HCT116 (cell line): ENCODE data around the gene SLC66A2. TPM values are rescaled to one million over a fixed set of nuclear protein-coding genes. Genes with fewer than 3 reads are reported as not detected.

Experiments used
- ATAC-seq: fragments of 200-7000 bp; cut with Tn5 transposase; 2 replicates; pipeline ENCODE4 v1.9.1; 2020; ENCODE audit warnings: mild to moderate bottlenecking, moderate library complexity
- BruUV-seq: library from RNA; stranded (reverse); fragments of 400-500 nt; replicated peaks from 2 replicates; lab custom pipeline; 2021; lab: Mats Ljungman, UMichigan
- CTCF ChIA-PET: fragments of 300-600 bp; sonication (Branson Sonifier 250); formaldehyde crosslinking; loops from one replicate; lab custom pipeline; 2021; ENCODE audit warnings: antibody characterized with exemption; lab: Charles Lee
- POLR2A ChIA-PET: fragments of 300-600, 350-600 bp; sonication (Branson Sonifier 250); formaldehyde crosslinking; loops from one replicate; lab custom pipeline; 2021; ENCODE audit warnings: antibody characterized with exemption; lab: Charles Lee
- RAD21 ChIA-PET, 2 experiments: fragments of 300-600 bp; sonication (Branson Sonifier 250); formaldehyde crosslinking; loops; one replicate each; lab custom pipeline; 2023; ENCODE audit warnings: low total read pairs in 2 of 2; ENCODE audit not compliant: uncharacterized antibody in 2 of 2, unreplicated experiment in 2 of 2, low non-redundant PET in 1 of 2; lab: Charles Lee
- DNase-seq: peaks from one replicate; pipeline ENCODE4 v3.0.0-alpha.2; 2010; ENCODE audit warnings: low read depth, low spot score
- H2AFZ ChIP-seq: fragments of 200-600 bp; shearing (Covaris generic), sonication (generic); 2 replicates; pipeline ENCODE4 v1.6.1; 2017; ENCODE audit warnings: low read depth, mixed run types, mixed read lengths, antibody characterized with exemption, low read length; ENCODE audit not compliant: poor library complexity, severe bottlenecking
- H3K27ac ChIP-seq: 2 replicates; pipeline ENCODE4 v1.5.1; 2012; ENCODE audit warnings: low read depth, low read length
- H3K27me3 ChIP-seq: fragments of 200-600 bp; sonication (generic); 2 replicates; pipeline ENCODE4 v1.6.1; 2016; ENCODE audit warnings: mixed run types, low read length, mixed read lengths; ENCODE audit not compliant: insufficient read depth
- H3K36me3 ChIP-seq, 2 experiments: fragments of 200-500 bp in 1 of 2; fragments of 200-600 bp in 1 of 2; sonication (Bioruptor generic) in 1 of 2; sonication (generic) in 1 of 2; 2 replicates each; pipeline versions ENCODE4 v1.5.1 to v1.6.1; 2014 to 2016; ENCODE audit warnings: low read length in 2 of 2, inconsistent platforms in 1 of 2, mixed read lengths in 1 of 2, mixed run types in 1 of 2; ENCODE audit not compliant: insufficient read depth in 2 of 2, control insufficient read depth in 1 of 2
- H3K4me1 ChIP-seq, 2 experiments: fragments of 200-600 bp in 1 of 2; sonication (generic) in 1 of 2; 2 replicates each; pipeline versions ENCODE4 v1.5.1 to v1.6.1; 2012 to 2017; ENCODE audit warnings: low read length in 2 of 2, inconsistent platforms in 1 of 2, mild to moderate bottlenecking in 1 of 2, mixed read lengths in 1 of 2, mixed run types in 1 of 2, moderate library complexity in 1 of 2; ENCODE audit not compliant: insufficient read depth in 2 of 2, control insufficient read depth in 1 of 2
- H3K4me2 ChIP-seq: fragments of 200-600 bp; sonication (generic); 2 replicates; pipeline ENCODE4 v1.6.1; 2017; ENCODE audit warnings: mixed run types, low read length, mixed read lengths
- H3K4me3 ChIP-seq, 2 experiments: fragments of 200-600 bp in 1 of 2; sonication (generic) in 1 of 2; replicated peaks in 1 of 2; 2 replicates each; pipeline ENCODE4 v1.5.1; 2011 to 2016; ENCODE audit warnings: low read length in 2 of 2, control low read depth in 1 of 2, low read depth in 1 of 2, mild to moderate bottlenecking in 1 of 2, mixed read lengths in 1 of 2, mixed run types in 1 of 2
- H3K79me2 ChIP-seq: fragments of 200-600 bp; sonication (generic); 2 replicates; pipeline ENCODE4 v1.6.1; 2017; ENCODE audit warnings: mild to moderate bottlenecking, mixed run types, low read length, moderate library complexity, mixed read lengths; ENCODE audit not compliant: insufficient read depth
- H3K9ac ChIP-seq: fragments of 200-600 bp; sonication (generic); 2 replicates; pipeline ENCODE4 v1.6.1; 2016; ENCODE audit warnings: low read length, mixed read lengths
- H3K9me2 ChIP-seq: fragments of 200-600 bp; sonication (generic), shearing (Covaris generic); 2 replicates; pipeline ENCODE4 v1.6.1; 2017; ENCODE audit warnings: mixed run types, mild to moderate bottlenecking, moderate library complexity; ENCODE audit not compliant: insufficient read depth
- H3K9me3 ChIP-seq, 2 experiments: fragments of 200-500 bp in 1 of 2; fragments of 200-600 bp in 1 of 2; sonication (Bioruptor generic) in 1 of 2; sonication (generic) in 1 of 2; 2 replicates each; pipeline ENCODE4 v1.6.1; 2014 to 2017; ENCODE audit warnings: low read length in 2 of 2, mixed read lengths in 2 of 2, inconsistent platforms in 1 of 2, low read depth in 1 of 2, mild to moderate bottlenecking in 1 of 2, mixed run types in 1 of 2, moderate library complexity in 1 of 2; ENCODE audit not compliant: control insufficient read depth in 1 of 2, insufficient read depth in 1 of 2
- H4K20me1 ChIP-seq: fragments of 200-600 bp; sonication (generic), shearing (Covaris generic); 2 replicates; pipeline ENCODE4 v1.6.1; 2017; ENCODE audit warnings: mixed run types, mild to moderate bottlenecking, moderate library complexity; ENCODE audit not compliant: insufficient read depth
- CTCF ChIP-seq, 3 experiments: fragments of 200-600 bp in 1 of 3; sonication (generic) in 1 of 3; IDR thresholded peaks in 2 of 3; conservative IDR thresholded peaks in 1 of 3; 2 replicates each; pipeline ENCODE4 v1.5.1; 2012 to 2017; ENCODE audit warnings: low read depth in 2 of 3, low read length in 2 of 3, antibody characterized with exemption in 1 of 3, borderline replicate concordance in 1 of 3, control low read depth in 1 of 3, mild to moderate bottlenecking in 1 of 3, mixed read lengths in 1 of 3, mixed run types in 1 of 3, moderate library complexity in 1 of 3; ENCODE audit not compliant: insufficient read depth in 1 of 3
- ELF1 ChIP-seq: IDR thresholded peaks from 2 replicates; pipeline ENCODE4 v1.6.1; 2012; ENCODE audit warnings: low read depth, borderline replicate concordance
- FOSL1 ChIP-seq: IDR thresholded peaks from 2 replicates; pipeline ENCODE4 v1.6.1; 2012; ENCODE audit warnings: low read depth
- POLR2A ChIP-seq: IDR thresholded peaks from 2 replicates; pipeline ENCODE4 v1.7.0; 2011; ENCODE audit warnings: borderline replicate concordance; ENCODE audit not compliant: insufficient read depth, insufficient read length; ENCODE audit errors: extremely low read depth
- POLR2AphosphoS5 ChIP-seq: IDR thresholded peaks from 2 replicates; pipeline ENCODE4 v1.6.1; 2011; ENCODE audit warnings: mild to moderate bottlenecking, low read depth, low read length, moderate library complexity
- REST ChIP-seq: IDR thresholded peaks from 2 replicates; pipeline ENCODE4 v1.6.1; 2012; ENCODE audit warnings: low read depth
- SP1 ChIP-seq: IDR thresholded peaks from 2 replicates; pipeline ENCODE4 v1.6.1; 2012; ENCODE audit warnings: low read depth
- SRF ChIP-seq: IDR thresholded peaks from 2 replicates; pipeline ENCODE4 v1.6.1; 2012; ENCODE audit warnings: low read depth
- ZFX ChIP-seq: fragments of 450-650 bp; IDR thresholded peaks from 2 replicates; pipeline ENCODE4 v1.6.1; 2017
- ZNF274 ChIP-seq: fragments of 200-500 bp; sonication (Bioruptor generic); IDR thresholded peaks from 2 replicates; pipeline ENCODE4 v1.6.1; 2014; ENCODE audit warnings: mild to moderate bottlenecking, low read depth, low read length, inconsistent platforms
- intact Hi-C: fragments of 100-400 bp; cut with micrococcal nuclease; formaldehyde crosslinking; loops from 2 replicates; pipeline ENCODE4 v1.10.0; 2022
- total RNA-seq: library from RNA; stranded (reverse); gene quantifications from one replicate; pipeline ENCODE4 v1.2.1, GENCODE V29; 2021; ENCODE audit not compliant: unreplicated experiment
- TF ChIP-seq, protein P1 (sequence below): IDR thresholded peaks from 2 replicates; pipeline ENCODE4 v1.6.1; 2012
- TF ChIP-seq, protein P2 (sequence below): IDR thresholded peaks from 2 replicates; pipeline ENCODE4 v1.6.1; 2011; ENCODE audit warnings: mild to moderate bottlenecking, low read length, moderate library complexity; ENCODE audit not compliant: insufficient replicate concordance; ENCODE audit errors: extremely low read depth

The SLC66A2 gene
- total RNA-seq, 1 experiment from 2014 or later = 44.9 TPM

DNA sequence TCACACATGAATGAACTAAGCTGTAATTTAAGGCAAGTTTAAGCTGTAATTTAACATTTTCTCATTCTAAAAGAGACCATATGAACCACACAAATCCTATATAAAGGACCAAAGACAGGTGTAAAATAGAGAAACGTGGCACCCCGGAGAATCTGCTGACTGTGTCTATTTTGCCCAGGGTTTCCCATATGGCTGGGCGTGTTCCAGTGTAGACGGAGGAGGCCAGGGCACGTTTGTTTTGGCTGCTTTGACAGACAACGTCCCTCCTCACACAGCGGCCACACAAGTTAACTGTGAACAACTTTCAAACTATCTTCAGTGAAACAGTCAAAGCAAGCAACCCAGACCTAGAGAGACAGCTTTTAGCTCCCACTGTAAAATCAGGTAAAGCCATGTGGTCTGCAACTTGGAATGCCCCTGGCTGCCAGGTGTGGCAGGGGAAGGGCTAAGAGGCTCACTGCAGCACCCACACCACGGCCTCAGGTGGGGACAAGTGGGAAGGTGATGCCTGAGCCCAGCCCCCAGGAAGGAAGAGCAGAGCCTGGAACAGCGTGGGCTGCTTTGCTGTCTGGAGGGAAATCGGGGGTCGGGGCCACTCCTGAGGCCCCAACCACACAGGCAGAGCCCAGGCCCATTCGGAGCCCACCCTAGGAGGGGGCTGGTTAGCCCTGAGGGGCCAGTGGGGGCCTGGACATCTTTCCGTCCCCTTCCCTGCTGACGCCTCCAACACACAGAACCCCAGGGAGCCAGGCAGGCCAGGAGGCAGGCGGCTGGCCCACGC lies 40.7 kb downstream of the SLC66A2 start:
- ChIA-PET RAD21 (no interaction called here), CTCF (no interaction called here), POLR2A (no interaction called here)
- no peaks in the 10 kb centered on the region for H4K20me1 ChIP-seq
- DNase-seq = no peak
- no peaks in the 10 kb centered on the region for H3K9me2 ChIP-seq
- peaks cover 17% of the 10 kb centered on the region; the same call in 1 of the 2 replicates for H3K79me2 ChIP-seq
- H3K27me3 ChIP-seq = no peaks in the 10 kb centered on the region
- ATAC-seq = no peak
- H3K4me1 ChIP-seq = no peaks in the 10 kb centered on the region
- no peak overlapping the region for H3K27ac ChIP-seq
- no TSS peak for BruUV-seq
- no peak overlapping the region for H2AFZ ChIP-seq
- no peak overlapping the region for H3K4me3 ChIP-seq
- intact Hi-C loops = no loop called here
- no peak overlapping the region for H3K4me2 ChIP-seq
- H3K9ac ChIP-seq = no peak overlapping the region
- H3K36me3 ChIP-seq = peaks cover 0 to 7% of the 10 kb centered on the region in 2 experiments; a peak in 1 of 4 replicates
- TF ChIP-seq ZNF274 (no peak), SRF (no peak), ZFX (no peak)
- TF ChIP-seq, protein P1, sequence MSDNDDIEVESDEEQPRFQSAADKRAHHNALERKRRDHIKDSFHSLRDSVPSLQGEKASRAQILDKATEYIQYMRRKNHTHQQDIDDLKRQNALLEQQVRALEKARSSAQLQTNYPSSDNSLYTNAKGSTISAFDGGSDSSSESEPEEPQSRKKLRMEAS = no peak
- no peaks in the 10 kb centered on the region for H3K9me3 ChIP-seq

GRCh38 chr18:79906706-79907105 lies 44.7 kb downstream of the SLC66A2 start:
- Histone ChIP-seq H3K27me3 (no peaks in the 10 kb centered on the region), H3K4me1 (no peaks in the 10 kb centered on the region), H3K9me2 (no peaks in the 10 kb centered on the region), H3K79me2 (peaks cover 7% of the 10 kb centered on the region; the same call in 1 of the 2 replicates), H3K4me2 (no peak overlapping the region), H3K36me3 (peaks cover 0 to 11% of the 10 kb centered on the region in 2 experiments; a peak in 1 of 4 replicates), H3K27ac (no peak overlapping the region), H4K20me1 (no peaks in the 10 kb centered on the region), H3K9ac (no peak overlapping the region), H2AFZ (no peak overlapping the region), H3K4me3 (no peak overlapping the region), H3K9me3 (no peaks in the 10 kb centered on the region)
- ATAC-seq = no peak
- POLR2A ChIA-PET = no interaction called here
- no TSS peak for BruUV-seq
- RAD21 ChIA-PET = no interaction called here
- CTCF ChIA-PET = no interaction called here
- DNase-seq = no peak
- intact Hi-C loops = no loop called here
- TF ChIP-seq FOSL1 (no peak), REST (no peak), SP1 (no peak), ELF1 (no peak), POLR2A (no peak), POLR2AphosphoS5 (no peak), CTCF (IDR thresholded peaks at IDR 0.05 in 2 of 3, conservative IDR thresholded peaks at IDR 0.05 in 1 of 3; ENCODE audit: borderline replicate concordance in 1 of 3, insufficient read depth in 1 of 3, low read depth in 2 of 3, low read length in 2 of 3) (no peak)
- TF ChIP-seq, protein P2, sequence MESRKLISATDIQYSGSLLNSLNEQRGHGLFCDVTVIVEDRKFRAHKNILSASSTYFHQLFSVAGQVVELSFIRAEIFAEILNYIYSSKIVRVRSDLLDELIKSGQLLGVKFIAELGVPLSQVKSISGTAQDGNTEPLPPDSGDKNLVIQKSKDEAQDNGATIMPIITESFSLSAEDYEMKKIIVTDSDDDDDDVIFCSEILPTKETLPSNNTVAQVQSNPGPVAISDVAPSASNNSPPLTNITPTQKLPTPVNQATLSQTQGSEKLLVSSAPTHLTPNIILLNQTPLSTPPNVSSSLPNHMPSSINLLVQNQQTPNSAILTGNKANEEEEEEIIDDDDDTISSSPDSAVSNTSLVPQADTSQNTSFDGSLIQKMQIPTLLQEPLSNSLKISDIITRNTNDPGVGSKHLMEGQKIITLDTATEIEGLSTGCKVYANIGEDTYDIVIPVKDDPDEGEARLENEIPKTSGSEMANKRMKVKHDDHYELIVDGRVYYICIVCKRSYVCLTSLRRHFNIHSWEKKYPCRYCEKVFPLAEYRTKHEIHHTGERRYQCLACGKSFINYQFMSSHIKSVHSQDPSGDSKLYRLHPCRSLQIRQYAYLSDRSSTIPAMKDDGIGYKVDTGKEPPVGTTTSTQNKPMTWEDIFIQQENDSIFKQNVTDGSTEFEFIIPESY = no peak
